GM13976 (cell line): ENCODE measurements around the gene IGLL5.

Experiments
- DNase-seq: peaks from one replicate; pipeline ENCODE4 v3.0.0; 2012; ENCODE audit warnings: low spot score
- in situ Hi-C: fragments of 300-500 bp; cut with MboI; formaldehyde crosslinking; loops from one replicate; pipeline ENCODE4 v1.12.0; 2022; ENCODE audit warnings: low sequenced_read_pairs, mixed read lengths, inconsistent platforms; ENCODE audit not compliant: unreplicated experiment
- TF ChIP-seq, protein P1 (sequence below): IDR thresholded peaks from 2 replicates; pipeline ENCODE4 v1.5.1; 2012; ENCODE audit warnings: borderline replicate concordance, mild to moderate bottlenecking; ENCODE audit not compliant: insufficient read depth; ENCODE audit errors: extremely low read depth, missing control alignments, control extremely low read depth

The IGLL5 gene

GRCh38 chr22:22942511-22943329, 55.1 kb downstream of the IGLL5 start:
- TF ChIP-seq, protein P1, sequence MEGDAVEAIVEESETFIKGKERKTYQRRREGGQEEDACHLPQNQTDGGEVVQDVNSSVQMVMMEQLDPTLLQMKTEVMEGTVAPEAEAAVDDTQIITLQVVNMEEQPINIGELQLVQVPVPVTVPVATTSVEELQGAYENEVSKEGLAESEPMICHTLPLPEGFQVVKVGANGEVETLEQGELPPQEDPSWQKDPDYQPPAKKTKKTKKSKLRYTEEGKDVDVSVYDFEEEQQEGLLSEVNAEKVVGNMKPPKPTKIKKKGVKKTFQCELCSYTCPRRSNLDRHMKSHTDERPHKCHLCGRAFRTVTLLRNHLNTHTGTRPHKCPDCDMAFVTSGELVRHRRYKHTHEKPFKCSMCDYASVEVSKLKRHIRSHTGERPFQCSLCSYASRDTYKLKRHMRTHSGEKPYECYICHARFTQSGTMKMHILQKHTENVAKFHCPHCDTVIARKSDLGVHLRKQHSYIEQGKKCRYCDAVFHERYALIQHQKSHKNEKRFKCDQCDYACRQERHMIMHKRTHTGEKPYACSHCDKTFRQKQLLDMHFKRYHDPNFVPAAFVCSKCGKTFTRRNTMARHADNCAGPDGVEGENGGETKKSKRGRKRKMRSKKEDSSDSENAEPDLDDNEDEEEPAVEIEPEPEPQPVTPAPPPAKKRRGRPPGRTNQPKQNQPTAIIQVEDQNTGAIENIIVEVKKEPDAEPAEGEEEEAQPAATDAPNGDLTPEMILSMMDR, result peak; percentile 82
- DNase-seq, result peak; percentile 74
- in situ Hi-C loops, result loop anchor here (10.0 to 25.0 kb wide), 2 partner anchors 178 to 580 kb away; no protein-coding TSS in a partner anchor

DNA sequence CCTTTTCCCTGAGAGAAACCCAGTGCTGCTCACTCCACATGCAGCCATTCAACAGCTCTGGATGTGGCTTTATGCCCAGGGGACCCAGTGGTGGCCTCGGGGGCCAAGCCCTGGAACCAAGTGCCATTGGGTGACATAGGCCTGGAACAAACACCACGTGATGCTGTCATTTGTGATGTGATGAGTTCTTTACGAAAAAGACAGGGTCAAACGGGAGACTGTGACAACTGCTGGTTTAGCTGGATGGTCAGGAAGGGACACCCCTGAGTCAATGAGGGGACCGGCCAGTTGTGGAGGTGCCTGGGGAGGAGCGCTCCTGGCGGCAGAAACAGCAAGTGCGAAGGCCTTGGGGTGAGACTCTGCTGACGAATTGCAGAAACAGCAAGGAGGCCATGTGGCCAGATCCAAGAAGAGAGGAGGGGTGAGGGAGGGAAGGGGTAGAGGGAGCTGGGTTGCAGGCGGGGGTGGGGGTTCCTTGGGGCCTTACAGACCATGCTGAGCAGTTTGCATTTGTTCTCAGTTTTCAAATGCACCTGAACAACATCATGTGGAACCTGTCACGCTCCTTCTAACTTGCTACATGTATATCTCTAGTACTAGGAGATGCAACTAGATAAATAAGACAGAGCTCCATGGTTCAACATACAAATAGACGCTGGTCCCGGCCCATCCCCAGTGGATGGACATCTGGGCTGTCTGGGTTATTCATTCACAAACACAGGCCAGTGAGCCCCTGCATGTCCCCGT, 56.1 kb downstream of the IGLL5 start:
- TF ChIP-seq, protein P1, result peak; percentile 10
- in situ Hi-C loops, result loop anchor here (10.0 to 25.0 kb wide), 2 partner anchors 179 to 581 kb away; no protein-coding TSS in a partner anchor
- peak; percentile 24 for DNase-seq

DNA sequence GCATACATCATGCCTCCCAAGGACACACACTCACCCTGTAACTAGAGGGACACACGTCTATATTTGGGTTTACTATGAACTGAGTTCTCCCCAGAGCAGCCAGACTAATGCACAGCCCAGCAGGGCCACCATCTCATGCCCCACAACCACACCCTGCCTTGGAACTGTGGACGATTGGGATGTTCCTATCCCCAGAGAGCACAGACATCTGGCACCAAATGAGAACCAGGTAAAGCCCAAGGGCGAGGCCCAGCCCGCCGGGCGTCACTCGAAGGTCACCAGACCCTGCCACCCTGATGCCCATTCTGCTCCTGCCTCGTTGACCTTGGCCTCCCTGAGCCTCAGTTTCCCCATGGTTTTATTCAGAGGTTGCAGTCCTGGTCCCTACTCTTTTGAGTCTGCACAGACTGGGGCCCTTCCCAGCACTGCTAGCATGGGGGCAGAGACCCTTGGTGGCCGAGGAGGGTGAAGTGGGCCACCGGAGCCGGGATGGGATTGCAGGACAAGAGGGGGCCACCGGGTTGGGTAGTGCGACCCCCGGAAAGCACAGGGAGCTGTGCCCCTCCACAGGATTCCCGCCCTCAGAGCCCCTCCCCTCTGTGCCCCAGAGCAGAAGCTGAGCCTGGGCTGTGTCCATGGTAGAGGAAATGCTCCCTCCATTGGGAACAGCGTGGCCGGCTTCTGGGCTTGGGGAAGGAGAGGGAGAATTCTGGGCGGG, 56.8 kb downstream of the IGLL5 start:
- DNase-seq, result peak; percentile 30
- in situ Hi-C loops, result loop anchor here (10.0 to 25.0 kb wide), 2 partner anchors 180 to 582 kb away; no protein-coding TSS in a partner anchor
- TF ChIP-seq, protein P1, result no peak

- TF ChIP-seq, protein P1, result no peak
- no peak for DNase-seq
- in situ Hi-C loops, result loop anchor here (10.0 to 25.0 kb wide), 2 partner anchors 180 to 583 kb away; no protein-coding TSS in a partner anchor
Measured at GRCh38 chr22:22945195-22945594, 57.6 kb downstream of the IGLL5 start.
